Limb (tissue), 2 donors: ENCODE measurements around the gene SOX14.

Experiments
- DNase-seq, 2 donors: peaks; one replicate each; pipeline ENCODE4 v3.0.0-alpha.2; 2016; ENCODE audit errors: extremely low spot score in 2 of 2

SOX14 gene

GRCh38 chr3:137767538-137768360 is 3.6 kb downstream of the SOX14 start:
- DNase-seq = peak in 1 of 2 donors; percentile 43

- DNase-seq = peak in 1 of 2 donors; percentile 57
Observed at GRCh38 chr3:137768361-137769321, 4.5 kb downstream of the SOX14 start.

GRCh38 chr3:137769322-137770065 is 5.4 kb downstream of the SOX14 start:
- peak in 1 of 2 donors; percentile 35 for DNase-seq

- peak in 1 of 2 donors; percentile 34 for DNase-seq
Observed at GRCh38 chr3:137770066-137770834, 6.1 kb downstream of the SOX14 start.

- peak in 1 of 2 donors; percentile 51 for DNase-seq
Observed at GRCh38 chr3:137770835-137771399, 6.8 kb downstream of the SOX14 start.

GRCh38 chr3:137771401-137772213 is 7.5 kb downstream of the SOX14 start:
- peak in 1 of 2 donors; percentile 51 for DNase-seq

- no peak for DNase-seq
Observed at GRCh38 chr3:137772214-137772955, 8.3 kb downstream of the SOX14 start.

GRCh38 chr3:137778941-137779340 is 14.8 kb downstream of the SOX14 start:
- no peak for DNase-seq

GRCh38 chr3:137787529-137787928 is 23.4 kb downstream of the SOX14 start:
- no peak for DNase-seq

- no peak for DNase-seq
Observed at GRCh38 chr3:137789236-137789635, 25.1 kb downstream of the SOX14 start.

GRCh38 chr3:137792626-137793271 is 28.6 kb downstream of the SOX14 start:
- peak; percentile 47 to 68 for DNase-seq

GRCh38 chr3:137796993-137797392 is 32.9 kb downstream of the SOX14 start:
- no peak for DNase-seq

- DNase-seq = no peak
Observed at GRCh38 chr3:137803215-137803614, 39.1 kb downstream of the SOX14 start.

- peak; percentile 9 to 48 for DNase-seq
Observed at GRCh38 chr3:137807998-137808397, 43.9 kb downstream of the SOX14 start.

GRCh38 chr3:137809509-137809908 is 45.4 kb downstream of the SOX14 start:
- DNase-seq = no peak

GRCh38 chr3:137812023-137812422 is 47.9 kb downstream of the SOX14 start:
- DNase-seq = no peak

- DNase-seq = no peak
Observed at GRCh38 chr3:137815251-137815650, 51.1 kb downstream of the SOX14 start.
